ENCODE results near the gene PRKCH.

Gene PRKCH

DNA sequence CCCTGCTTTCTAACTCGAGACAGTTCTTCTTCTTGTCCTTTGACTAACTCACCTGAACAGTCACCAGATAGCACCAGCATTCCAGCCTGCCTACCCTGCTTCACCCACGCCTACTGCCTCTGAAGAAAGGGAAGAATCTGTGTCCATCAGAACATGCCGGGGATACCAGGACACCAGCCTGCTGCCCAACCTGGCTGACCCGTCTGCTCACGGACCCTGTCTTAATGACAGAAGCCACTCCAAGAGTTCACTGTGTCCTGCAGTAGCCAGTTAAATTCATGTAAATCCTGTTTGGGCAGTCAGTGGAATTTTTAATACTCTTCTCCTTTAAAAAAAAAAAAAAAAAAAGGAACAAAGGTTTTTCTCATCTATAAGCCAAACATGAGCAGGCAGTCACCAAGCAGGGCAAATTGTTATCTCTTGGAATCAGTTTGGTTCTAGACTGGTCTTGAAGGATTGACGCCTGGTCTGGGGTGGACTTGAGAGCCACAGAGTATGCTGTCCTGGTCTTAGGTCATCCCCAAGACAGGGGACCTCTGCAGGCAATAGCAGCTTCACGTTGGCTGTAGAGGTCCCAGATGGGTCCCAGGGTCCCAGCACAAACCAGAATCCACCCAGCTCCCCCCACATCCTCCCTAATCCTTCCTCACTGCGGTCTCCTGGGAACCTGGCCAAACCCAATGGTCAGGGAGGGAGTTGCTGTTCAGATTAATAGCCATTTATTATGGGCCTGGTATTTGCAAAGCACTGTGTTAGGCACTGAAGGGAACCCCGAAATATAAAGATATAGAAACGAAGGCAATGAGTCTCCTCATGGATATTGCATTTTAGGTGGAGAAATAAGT, 192.8 kb downstream of the PRKCH start:
- peak overlapping the region; percentile 15 for H2AK5ac ChIP-seq (ENCODE audit: low read length, severe bottlenecking)
- no peak overlapping the region for H3K14ac ChIP-seq (ENCODE audit: low read length in 2 of 2)
- H3K23ac ChIP-seq (ENCODE audit: low read length in 2 of 2): no peak overlapping the region
- no peak overlapping the region for H3K27ac ChIP-seq (ENCODE audit: low read length, poor library complexity, severe bottlenecking)
- H4K8ac ChIP-seq (ENCODE audit: low read length): no peak overlapping the region
- WGBS: 95% methylated on average over 9 of the region's 10 CpGs
- no peak overlapping the region for H2AFZ ChIP-seq (ENCODE audit: low read depth, low read length)
- H3K4ac ChIP-seq (ENCODE audit: low read depth in 1 of 2, low read length in 2 of 2): peak overlapping the region in 1 of 2 experiments; percentile 3
- H3K9ac ChIP-seq (ENCODE audit: low read length): no peak overlapping the region
- H3K4me3 ChIP-seq (ENCODE audit: insufficient read depth in 1 of 2, low read depth in 1 of 2, low read length in 2 of 2): no peak overlapping the region
- no peak for DNase-seq
- H3K9me3 ChIP-seq (ENCODE audit: control insufficient read depth, low read length): no peaks in the 10 kb centered on the region
- H4K91ac ChIP-seq (ENCODE audit: low read length): no peak overlapping the region
- no peak overlapping the region for H3K4me2 ChIP-seq (ENCODE audit: low read length, poor library complexity, severe bottlenecking)
- H3K36me3 ChIP-seq (ENCODE audit: control insufficient read depth in 1 of 2, insufficient read depth in 2 of 2, low read depth in 1 of 2, low read length in 2 of 2): no peaks in the 10 kb centered on the region
- H3K79me1 ChIP-seq (replicated peaks; ENCODE audit: low read length, poor library complexity, severe bottlenecking): no peaks in the 10 kb centered on the region
- H2BK5ac ChIP-seq (ENCODE audit: low read depth, low read length, poor library complexity, severe bottlenecking): no peak overlapping the region
- peaks cover 12% of the 10 kb centered on the region for H3K4me1 ChIP-seq (ENCODE audit: control insufficient read depth, insufficient read depth, low read depth, low read length)
- H2BK15ac ChIP-seq (ENCODE audit: low read depth, poor library complexity, severe bottlenecking): no peak overlapping the region
- H3K27me3 ChIP-seq (ENCODE audit: control insufficient read depth in 1 of 2, insufficient read depth in 1 of 2, low read length in 2 of 2): no peaks in the 10 kb centered on the region
- no peak overlapping the region for H2BK120ac ChIP-seq (ENCODE audit: low read depth, low read length)
- peak overlapping the region in 1 of 2 experiments; percentile 40 for H3K18ac ChIP-seq (ENCODE audit: low read depth in 1 of 2, low read length in 2 of 2)
- H2BK12ac ChIP-seq (ENCODE audit: low read length in 2 of 2): peak overlapping the region in 1 of 2 experiments; percentile 82

DNA sequence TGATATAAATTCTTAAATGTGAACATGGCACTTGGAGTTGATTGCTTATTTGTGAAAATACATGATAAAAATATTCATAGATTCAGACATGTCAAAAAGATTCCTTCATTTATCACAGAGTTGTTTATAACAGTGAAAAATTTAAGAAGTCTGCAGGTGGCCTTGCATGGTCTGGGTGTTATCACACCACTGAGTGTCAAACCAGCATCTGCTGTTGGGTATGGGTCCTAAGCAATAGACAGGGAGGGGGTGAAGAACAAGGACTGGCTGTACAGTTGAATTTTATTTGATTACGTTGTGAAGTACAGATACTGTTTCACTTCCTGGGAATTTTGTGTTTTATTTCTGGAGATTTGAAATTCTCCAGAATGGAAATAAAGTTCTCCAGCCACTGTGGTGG, 193.5 kb downstream of the PRKCH start:
- H2BK120ac ChIP-seq (ENCODE audit: low read depth, low read length): no peak overlapping the region
- no peaks in the 10 kb centered on the region for H3K36me3 ChIP-seq (ENCODE audit: control insufficient read depth in 1 of 2, insufficient read depth in 2 of 2, low read depth in 1 of 2, low read length in 2 of 2)
- H3K23ac ChIP-seq (ENCODE audit: low read length in 2 of 2): no peak overlapping the region
- no peak overlapping the region for H2BK5ac ChIP-seq (ENCODE audit: low read depth, low read length, poor library complexity, severe bottlenecking)
- no peak overlapping the region for H4K8ac ChIP-seq (ENCODE audit: low read length)
- peaks cover 12% of the 10 kb centered on the region for H3K4me1 ChIP-seq (ENCODE audit: control insufficient read depth, insufficient read depth, low read depth, low read length)
- H3K4ac ChIP-seq (ENCODE audit: low read depth in 1 of 2, low read length in 2 of 2): no peak overlapping the region
- H3K27me3 ChIP-seq (ENCODE audit: control insufficient read depth in 1 of 2, insufficient read depth in 1 of 2, low read length in 2 of 2): no peaks in the 10 kb centered on the region
- WGBS: 93% methylated on average over 1 of the region's 1 CpG
- no peaks in the 10 kb centered on the region for H3K9me3 ChIP-seq (ENCODE audit: control insufficient read depth, low read length)
- no peak overlapping the region for H3K18ac ChIP-seq (ENCODE audit: low read depth in 1 of 2, low read length in 2 of 2)
- no peak overlapping the region for H3K14ac ChIP-seq (ENCODE audit: low read length in 2 of 2)
- no peak overlapping the region for H3K27ac ChIP-seq (ENCODE audit: low read length, poor library complexity, severe bottlenecking)
- no peak overlapping the region for H3K9ac ChIP-seq (ENCODE audit: low read length)
- H2BK15ac ChIP-seq (ENCODE audit: low read depth, poor library complexity, severe bottlenecking): peak overlapping the region; percentile 45
- DNase-seq: no peak
- H4K91ac ChIP-seq (ENCODE audit: low read length): no peak overlapping the region
- no peak overlapping the region for H2AFZ ChIP-seq (ENCODE audit: low read depth, low read length)
- H2AK5ac ChIP-seq (ENCODE audit: low read length, severe bottlenecking): no peak overlapping the region
- H2BK12ac ChIP-seq (ENCODE audit: low read length in 2 of 2): no peak overlapping the region
- no peak overlapping the region for H3K4me2 ChIP-seq (ENCODE audit: low read length, poor library complexity, severe bottlenecking)
- H3K79me1 ChIP-seq (replicated peaks; ENCODE audit: low read length, poor library complexity, severe bottlenecking): no peaks in the 10 kb centered on the region
- no peak overlapping the region for H3K4me3 ChIP-seq (ENCODE audit: insufficient read depth in 1 of 2, low read depth in 1 of 2, low read length in 2 of 2)

DNA sequence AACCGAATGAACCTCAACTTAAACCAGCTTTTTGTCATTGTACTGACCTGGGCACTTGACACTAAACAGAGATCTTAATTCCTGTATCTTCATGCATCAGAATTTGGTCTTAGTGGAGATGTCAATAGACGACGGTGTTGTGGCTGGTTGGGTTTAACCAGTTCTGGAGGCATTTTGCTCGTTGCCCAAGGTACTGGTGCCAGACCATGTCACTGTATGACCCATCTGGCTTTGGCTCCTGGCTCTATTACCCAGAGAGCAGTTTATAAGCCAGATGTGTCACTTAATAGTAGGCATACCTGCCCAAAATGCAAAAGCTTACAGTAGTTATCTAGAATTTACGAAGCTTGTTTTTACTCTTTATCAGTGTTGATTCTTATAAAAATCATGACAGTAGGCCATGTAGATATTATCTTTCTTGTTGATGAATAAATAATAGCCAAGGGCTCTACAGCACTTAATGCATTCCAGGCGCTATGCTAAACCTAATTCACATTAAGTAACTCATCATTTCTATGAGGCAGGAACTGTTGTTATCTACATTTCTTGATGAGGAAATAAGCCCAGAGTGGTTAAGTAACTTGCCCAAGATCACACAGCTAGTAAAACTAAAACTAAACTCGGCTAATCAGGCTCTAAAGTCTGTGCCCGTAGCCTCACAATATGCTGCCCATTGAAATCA, 194.2 kb downstream of the PRKCH start:
- H3K36me3 ChIP-seq (ENCODE audit: control insufficient read depth in 1 of 2, insufficient read depth in 2 of 2, low read depth in 1 of 2, low read length in 2 of 2): no peaks in the 10 kb centered on the region
- H3K27me3 ChIP-seq (ENCODE audit: control insufficient read depth in 1 of 2, insufficient read depth in 1 of 2, low read length in 2 of 2): no peaks in the 10 kb centered on the region
- H2AFZ ChIP-seq (ENCODE audit: low read depth, low read length): no peak overlapping the region
- WGBS: 98% methylated on average over 6 of the region's 8 CpGs
- H3K9ac ChIP-seq (ENCODE audit: low read length): peak overlapping the region; percentile 73
- no peak overlapping the region for H3K27ac ChIP-seq (ENCODE audit: low read length, poor library complexity, severe bottlenecking)
- no peak overlapping the region for H4K8ac ChIP-seq (ENCODE audit: low read length)
- H3K14ac ChIP-seq (ENCODE audit: low read length in 2 of 2): no peak overlapping the region
- peak overlapping the region; percentile 1 for H2AK5ac ChIP-seq (ENCODE audit: low read length, severe bottlenecking)
- H3K18ac ChIP-seq (ENCODE audit: low read depth in 1 of 2, low read length in 2 of 2): peak overlapping the region in 1 of 2 experiments; percentile 46
- no peak overlapping the region for H4K91ac ChIP-seq (ENCODE audit: low read length)
- no peak overlapping the region for H3K4me2 ChIP-seq (ENCODE audit: low read length, poor library complexity, severe bottlenecking)
- no peak overlapping the region for H2BK120ac ChIP-seq (ENCODE audit: low read depth, low read length)
- no peak for DNase-seq
- no peak overlapping the region for H2BK5ac ChIP-seq (ENCODE audit: low read depth, low read length, poor library complexity, severe bottlenecking)
- H2BK12ac ChIP-seq (ENCODE audit: low read length in 2 of 2): peak overlapping the region in 1 of 2 experiments; percentile 65
- no peaks in the 10 kb centered on the region for H3K9me3 ChIP-seq (ENCODE audit: control insufficient read depth, low read length)
- no peak overlapping the region for H3K4ac ChIP-seq (ENCODE audit: low read depth in 1 of 2, low read length in 2 of 2)
- H3K79me1 ChIP-seq (replicated peaks; ENCODE audit: low read length, poor library complexity, severe bottlenecking): no peaks in the 10 kb centered on the region
- H2BK15ac ChIP-seq (ENCODE audit: low read depth, poor library complexity, severe bottlenecking): no peak overlapping the region
- no peak overlapping the region for H3K23ac ChIP-seq (ENCODE audit: low read length in 2 of 2)
- peaks cover 12% of the 10 kb centered on the region for H3K4me1 ChIP-seq (ENCODE audit: control insufficient read depth, insufficient read depth, low read depth, low read length)
- no peak overlapping the region for H3K4me3 ChIP-seq (ENCODE audit: insufficient read depth in 1 of 2, low read depth in 1 of 2, low read length in 2 of 2)

DNA sequence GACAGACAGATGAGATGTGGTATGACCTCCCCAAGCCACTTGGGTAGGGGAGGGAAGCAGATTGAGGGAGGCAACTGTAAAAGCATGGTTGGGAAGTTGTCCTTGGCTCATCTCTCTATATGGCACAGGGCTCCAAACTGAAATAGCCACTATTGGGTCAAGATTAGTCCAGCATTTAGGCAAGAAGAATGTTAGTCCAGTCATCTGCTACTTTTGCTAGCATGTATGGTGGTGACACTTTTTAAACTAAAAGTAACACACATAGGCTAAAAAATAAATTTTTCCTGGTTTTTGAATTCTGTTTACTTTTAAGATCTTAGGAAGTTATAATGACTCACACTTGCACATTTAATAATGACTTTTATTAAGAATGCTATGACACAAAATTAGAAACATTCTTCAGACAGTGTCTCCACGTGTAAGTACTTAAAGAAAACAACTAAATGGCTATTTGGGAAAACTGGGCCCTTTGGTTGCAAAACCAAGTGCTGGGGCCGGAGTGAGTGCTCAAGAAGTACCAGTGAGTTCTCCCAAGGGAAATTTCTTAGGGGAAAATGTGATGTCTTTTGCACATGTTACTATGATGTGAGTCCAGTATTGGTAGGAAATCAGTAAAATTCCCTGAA, 194.9 kb downstream of the PRKCH start:
- H2BK15ac ChIP-seq (ENCODE audit: low read depth, poor library complexity, severe bottlenecking): no peak overlapping the region
- H3K4me2 ChIP-seq (ENCODE audit: low read length, poor library complexity, severe bottlenecking): no peak overlapping the region

More for the DNA sequence above, 194.9 kb downstream of the PRKCH start:
- Histone ChIP-seq H3K18ac (ENCODE audit: low read depth in 1 of 2, low read length in 2 of 2) (peak overlapping the region in 1 of 2 experiments; percentile 46), H3K23ac (ENCODE audit: low read length in 2 of 2) (no peak overlapping the region), H3K79me1 (replicated peaks; ENCODE audit: low read length, poor library complexity, severe bottlenecking) (no peaks in the 10 kb centered on the region), H3K4ac (ENCODE audit: low read depth in 1 of 2, low read length in 2 of 2) (no peak overlapping the region), H4K8ac (ENCODE audit: low read length) (no peak overlapping the region), H2BK12ac (ENCODE audit: low read length in 2 of 2) (peak overlapping the region in 1 of 2 experiments; percentile 65), H3K14ac (ENCODE audit: low read length in 2 of 2) (no peak overlapping the region), H2AFZ (ENCODE audit: low read depth, low read length) (no peak overlapping the region), H3K27me3 (ENCODE audit: control insufficient read depth in 1 of 2, insufficient read depth in 1 of 2, low read length in 2 of 2) (no peaks in the 10 kb centered on the region), H2BK120ac (ENCODE audit: low read depth, low read length) (no peak overlapping the region), H3K36me3 (ENCODE audit: control insufficient read depth in 1 of 2, insufficient read depth in 2 of 2, low read depth in 1 of 2, low read length in 2 of 2) (no peaks in the 10 kb centered on the region), H3K4me3 (ENCODE audit: insufficient read depth in 1 of 2, low read depth in 1 of 2, low read length in 2 of 2) (peak overlapping the region in 1 of 2 experiments; percentile 50), H2BK5ac (ENCODE audit: low read depth, low read length, poor library complexity, severe bottlenecking) (no peak overlapping the region), H3K27ac (ENCODE audit: low read length, poor library complexity, severe bottlenecking) (no peak overlapping the region), H3K4me1 (ENCODE audit: control insufficient read depth, insufficient read depth, low read depth, low read length) (peaks cover 10% of the 10 kb centered on the region), H4K91ac (ENCODE audit: low read length) (no peak overlapping the region), H3K9me3 (ENCODE audit: control insufficient read depth, low read length) (no peaks in the 10 kb centered on the region), H2AK5ac (ENCODE audit: low read length, severe bottlenecking) (peak overlapping the region; percentile 1), H3K9ac (ENCODE audit: low read length) (peak overlapping the region; percentile 73)
- 78% methylated on average over 2 of the region's 2 CpGs for WGBS
- peak; percentile 31 for DNase-seq

Data from mesenchymal stem cell (in vitro differentiated cells and primary cell).